Left forelimb (tissue), 1 donor: Measurements from ENCODE around the gene CIAPIN1.

Experiments
- DNase-seq: peaks from one replicate; pipeline ENCODE4 v3.0.0-alpha.2; 2018; ENCODE audit warnings: low spot score

Gene CIAPIN1

DNA sequence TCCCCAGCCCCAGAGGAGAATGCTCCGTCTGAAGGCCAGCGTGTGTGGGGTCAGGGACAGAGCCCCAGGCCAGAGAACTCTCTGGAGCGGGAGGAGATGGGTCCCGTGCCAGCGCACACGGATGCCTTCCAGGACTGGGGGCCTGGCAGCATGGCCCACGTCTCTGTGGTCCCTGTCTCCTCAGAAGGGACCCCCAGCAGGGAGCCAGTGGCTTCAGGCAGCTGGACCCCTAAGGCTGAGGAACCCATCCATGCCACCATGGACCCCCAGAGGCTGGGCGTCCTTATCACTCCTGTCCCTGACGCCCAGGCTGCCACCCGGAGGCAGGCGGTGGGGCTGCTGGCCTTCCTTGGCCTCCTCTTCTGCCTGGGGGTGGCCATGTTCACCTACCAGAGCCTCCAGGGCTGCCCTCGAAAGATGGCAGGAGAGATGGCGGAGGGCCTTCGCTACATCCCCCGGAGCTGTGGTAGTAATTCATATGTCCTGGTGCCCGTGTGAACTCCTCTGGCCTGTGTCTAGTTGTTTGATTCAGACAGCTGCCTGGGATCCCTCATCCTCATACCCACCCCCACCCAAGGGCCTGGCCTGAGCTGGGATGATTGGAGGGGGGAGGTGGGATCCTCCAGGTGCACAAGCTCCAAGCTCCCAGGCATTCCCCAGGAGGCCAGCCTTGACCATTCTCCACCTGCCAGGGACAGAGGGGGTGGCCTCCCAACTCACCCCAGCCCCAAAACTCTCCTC, 64.5 kb downstream of the CIAPIN1 start:
- no peak for DNase-seq

- DNase-seq, result no peak
Measured at GRCh38 chr16:57381791-57382534, 65.2 kb downstream of the CIAPIN1 start.

- no peak for DNase-seq
Measured at GRCh38 chr16:57380671-57381462, 66.3 kb downstream of the CIAPIN1 start.

DNA sequence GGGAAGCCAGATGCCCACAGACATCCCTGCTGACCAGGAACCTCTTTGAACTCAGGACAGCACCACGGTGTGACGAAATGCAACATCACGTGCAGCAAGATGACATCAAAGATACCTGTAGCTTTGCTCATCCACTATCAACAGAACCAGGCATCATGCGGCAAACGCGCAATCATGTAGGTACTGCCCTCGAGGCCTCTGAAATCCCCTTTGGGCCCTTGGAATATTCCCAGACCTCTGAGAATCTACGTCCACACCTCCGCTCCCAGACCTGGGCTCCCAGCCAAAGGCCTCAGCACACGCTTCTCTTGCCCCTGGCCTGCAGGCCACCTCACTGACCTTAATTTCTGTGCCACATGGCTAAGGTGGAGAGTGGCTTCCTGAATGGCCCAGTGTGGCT, 67.6 kb downstream of the CIAPIN1 start:
- DNase-seq, result no peak
